GM18873 (cell line): ENCODE results near the gene LMAN1.

ENCODE experiments used
- ATAC-seq: cut with Tn5 transposase; IDR thresholded peaks from one replicate; pipeline ENCODE4 v1.9.1; 2021; ENCODE audit warnings: mild to moderate bottlenecking, moderate library complexity, moderate number of reproducible peaks; ENCODE audit not compliant: unreplicated experiment, low FRiP score

The LMAN1 gene

DNA sequence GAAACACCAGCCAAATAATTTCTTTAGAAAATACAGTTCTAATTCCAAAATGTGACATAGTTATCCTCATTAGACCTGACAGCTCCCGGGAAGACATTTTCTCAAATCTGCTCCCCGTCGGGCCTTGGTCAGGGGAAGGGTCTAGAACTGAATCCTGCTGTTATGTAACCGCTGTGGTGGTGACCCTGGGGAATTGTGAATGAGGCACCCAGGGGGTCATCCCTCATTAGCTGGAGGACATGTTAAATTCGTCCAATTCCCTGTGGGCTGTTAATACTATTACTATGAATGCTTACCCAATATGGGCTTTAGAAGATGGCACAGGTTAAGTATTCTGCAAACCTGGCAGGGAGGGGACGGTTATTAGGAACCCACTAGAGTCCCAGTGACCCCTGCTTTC, 52.4 kb downstream of the LMAN1 start:
- ATAC-seq, result no peak

DNA sequence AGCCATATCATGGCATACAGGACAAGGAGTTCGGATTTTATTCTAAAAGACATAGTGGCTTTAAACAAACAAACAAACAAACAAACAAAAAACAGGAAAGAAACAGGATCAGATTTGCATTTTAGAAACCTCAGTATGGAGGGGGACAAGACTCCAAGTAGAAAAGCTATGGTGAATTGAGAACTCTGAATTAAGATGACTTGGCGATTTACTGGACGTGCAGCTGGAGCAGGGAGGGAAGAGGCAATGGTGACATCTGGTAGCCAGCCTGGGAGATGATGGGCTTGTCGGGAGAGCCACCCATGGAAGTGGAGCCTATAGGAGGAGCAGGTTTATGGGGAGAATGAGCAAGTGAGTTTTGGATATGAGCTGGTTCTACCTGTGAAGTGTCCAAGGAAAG, 53.8 kb downstream of the LMAN1 start:
- no peak for ATAC-seq

DNA sequence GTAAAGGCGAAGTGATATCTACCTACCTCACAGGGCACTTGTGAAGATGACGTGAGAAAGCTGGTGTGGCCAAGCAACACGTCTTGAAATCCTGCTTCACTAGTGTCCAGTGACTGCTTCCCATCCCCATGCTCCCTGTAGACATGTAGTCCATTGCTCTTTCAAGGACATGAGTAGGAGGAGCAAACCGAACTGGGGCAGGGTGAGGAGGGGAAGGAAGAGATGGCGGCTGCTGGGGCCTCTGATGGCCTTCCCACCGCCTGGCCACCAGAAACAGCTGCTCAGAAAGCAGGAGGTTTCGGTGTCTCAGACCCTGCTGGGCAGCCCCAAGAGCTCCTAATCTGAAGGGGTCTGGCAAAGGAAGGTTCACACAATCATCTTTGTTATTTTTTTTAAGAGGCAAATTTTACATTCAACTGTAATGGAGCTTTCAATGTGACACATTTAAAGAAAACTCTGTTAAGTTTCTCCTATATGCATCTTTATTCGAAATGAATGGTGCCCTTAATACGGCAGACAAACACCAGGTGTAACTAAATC, 55.3 kb downstream of the LMAN1 start:
- no peak for ATAC-seq

DNA sequence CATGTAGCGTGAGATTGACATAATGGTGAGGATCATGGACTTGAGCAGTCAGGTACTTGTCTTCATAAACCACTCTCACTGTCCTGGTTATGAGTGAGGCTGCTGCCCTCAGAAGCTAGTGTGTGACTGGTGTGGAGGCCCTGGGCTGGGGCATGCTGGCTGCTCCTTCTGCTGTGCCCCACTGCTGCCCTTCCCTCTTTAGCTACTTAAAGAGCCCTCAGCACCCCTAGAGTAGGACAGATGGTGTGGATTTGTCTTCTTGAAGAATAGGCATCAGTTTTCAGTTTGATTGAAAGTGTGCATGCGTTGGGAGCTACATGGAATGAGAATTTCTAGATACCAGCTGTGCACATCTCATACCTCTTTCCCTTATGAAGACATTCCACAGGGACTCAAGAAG, 56.1 kb downstream of the LMAN1 start:
- no peak for ATAC-seq

DNA sequence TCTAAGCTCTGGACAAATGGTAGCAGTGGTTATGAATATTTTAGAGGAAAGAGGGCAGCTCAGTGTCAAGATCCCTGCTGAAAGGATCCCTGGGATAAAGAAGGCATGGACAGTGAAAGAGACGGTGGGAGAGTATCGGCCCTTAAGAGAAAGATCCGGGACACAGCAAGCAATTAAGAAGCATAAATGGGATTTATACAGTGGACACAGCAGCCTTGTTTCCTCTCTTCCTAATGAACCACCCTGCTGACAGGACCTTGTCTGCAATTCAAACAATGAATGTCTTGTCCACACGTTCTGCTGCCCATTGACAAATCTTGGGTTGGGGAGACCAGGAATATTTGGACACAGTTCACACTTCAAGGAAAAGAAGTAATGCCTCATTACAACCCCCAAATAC, 57.1 kb downstream of the LMAN1 start:
- no peak for ATAC-seq

DNA sequence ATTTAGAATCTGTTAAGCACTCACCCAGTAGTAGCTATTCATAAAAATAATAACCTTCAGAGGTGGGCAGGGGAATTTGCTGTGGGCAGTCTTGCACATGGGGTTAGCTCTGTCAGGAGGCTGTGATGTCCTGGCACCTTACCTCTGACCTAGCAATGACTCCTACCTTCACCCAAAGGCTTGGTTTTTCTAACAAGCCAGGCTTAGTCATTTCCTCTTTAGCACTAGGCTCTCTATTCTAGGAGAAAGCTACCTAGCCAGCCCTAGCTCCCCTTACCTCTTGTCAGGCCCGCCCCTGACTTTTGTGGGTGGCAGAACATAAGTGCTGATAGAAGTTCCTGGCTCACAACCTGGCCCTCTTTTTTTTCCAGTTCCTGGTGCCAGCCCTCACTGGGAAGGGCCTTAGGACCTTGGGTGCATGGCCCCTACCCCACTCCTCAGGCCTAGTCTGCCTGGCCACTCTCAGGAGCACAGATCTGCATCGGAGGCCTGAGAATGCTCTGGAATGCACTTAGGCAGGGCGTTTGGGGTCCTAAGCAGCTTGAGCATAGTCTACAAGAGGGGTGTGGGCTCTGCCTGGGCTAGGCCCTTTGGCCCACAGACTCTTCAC, 58.3 kb downstream of the LMAN1 start:
- ATAC-seq, result no peak

DNA sequence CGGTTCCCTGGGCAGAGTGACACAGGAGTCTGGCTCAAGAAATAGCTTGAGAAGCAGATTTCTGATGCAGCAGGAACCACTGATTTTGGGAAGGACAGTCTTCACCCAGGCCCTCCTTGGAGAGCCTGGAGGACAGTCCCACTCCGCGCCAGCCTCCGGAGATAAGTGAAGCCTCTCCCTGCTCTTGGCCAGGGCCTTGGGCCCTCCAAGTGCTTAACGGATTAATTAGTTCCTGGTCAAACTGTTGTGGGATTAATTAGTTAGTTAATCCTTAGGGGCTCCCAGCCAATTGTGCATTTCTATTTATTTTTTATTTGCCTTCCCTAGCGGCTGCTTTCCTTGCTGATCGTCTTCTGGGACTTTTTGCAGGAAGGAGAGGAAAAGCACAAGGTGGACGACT, 60.2 kb downstream of the LMAN1 start:
- no peak for ATAC-seq

DNA sequence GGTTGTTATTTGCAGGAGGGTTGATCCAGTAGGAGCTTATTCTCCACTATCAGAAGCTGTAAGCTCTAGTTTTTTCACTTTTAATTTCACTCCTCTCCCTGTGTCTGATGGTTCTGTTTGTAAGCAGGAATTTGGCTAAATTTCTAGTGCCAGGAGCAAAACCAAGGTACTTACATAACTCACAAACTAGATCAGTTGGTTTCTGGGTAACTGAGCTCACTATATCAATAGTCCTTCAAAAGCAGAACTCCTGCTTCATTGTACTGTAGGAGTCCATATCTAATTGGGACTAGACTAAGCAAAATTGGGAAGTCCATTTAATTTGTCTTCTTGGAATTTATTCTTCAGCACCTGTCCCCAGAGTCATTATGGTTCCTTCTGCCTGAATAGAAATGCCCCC, 65.7 kb downstream of the LMAN1 start:
- ATAC-seq, result no peak

DNA sequence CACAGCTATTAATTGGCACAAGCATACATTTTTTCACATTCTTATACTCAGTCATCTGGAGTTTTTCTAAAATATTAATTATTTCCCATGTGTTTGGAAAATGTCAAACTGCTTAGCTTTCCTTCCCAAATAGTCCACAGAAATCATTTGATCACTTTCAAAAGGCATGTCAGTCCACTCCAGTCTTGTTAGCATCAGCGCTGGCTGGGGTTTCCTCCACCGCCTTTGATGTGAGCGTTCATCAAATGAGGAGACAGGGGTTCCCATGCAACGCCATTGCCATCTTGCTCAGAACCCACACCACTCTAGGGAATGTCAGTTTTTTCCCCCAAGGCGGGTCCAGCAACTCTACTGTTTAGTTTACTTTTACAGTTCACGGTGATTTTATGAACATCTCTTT, 72.7 kb downstream of the LMAN1 start:
- ATAC-seq, result no peak

DNA sequence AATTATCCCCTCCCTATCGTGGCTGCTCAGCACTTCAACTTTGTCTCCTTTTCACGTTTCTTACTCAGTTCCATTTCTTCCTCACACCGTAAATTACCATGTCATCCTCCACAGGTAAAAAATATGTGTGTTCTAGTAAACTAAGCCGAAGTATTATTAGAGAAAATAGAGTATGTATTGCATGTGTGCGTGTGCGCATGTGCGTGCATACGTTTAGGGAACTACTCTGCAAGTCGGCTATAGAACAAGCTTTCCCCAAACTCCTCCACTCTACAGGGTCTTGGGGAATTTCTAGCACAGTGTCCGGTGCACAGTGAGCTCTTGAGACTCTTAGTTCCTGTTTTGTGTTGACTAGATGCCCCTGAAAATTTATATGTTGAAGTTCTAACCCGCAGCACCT, 76.7 kb downstream of the LMAN1 start:
- ATAC-seq, result no peak

DNA sequence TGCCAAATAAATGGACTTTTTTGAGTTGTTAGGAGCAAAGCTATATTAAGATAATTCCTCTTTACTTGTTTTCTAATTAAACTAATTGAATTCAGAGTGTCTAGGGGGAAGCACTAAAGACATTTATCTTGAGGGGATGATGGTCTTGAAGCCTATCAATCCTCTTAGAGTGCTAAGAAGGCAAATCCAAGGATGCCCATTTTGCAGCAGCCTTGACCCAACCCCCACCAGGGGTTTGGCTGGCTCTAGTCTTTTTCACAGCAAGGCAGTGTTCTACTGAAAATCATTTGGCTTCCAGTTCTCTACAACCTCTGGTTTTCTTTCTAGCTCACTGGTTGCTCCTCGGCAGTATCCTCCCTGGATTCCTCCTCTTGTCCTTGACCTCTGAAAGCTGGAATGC, 79.3 kb downstream of the LMAN1 start:
- no peak for ATAC-seq

DNA sequence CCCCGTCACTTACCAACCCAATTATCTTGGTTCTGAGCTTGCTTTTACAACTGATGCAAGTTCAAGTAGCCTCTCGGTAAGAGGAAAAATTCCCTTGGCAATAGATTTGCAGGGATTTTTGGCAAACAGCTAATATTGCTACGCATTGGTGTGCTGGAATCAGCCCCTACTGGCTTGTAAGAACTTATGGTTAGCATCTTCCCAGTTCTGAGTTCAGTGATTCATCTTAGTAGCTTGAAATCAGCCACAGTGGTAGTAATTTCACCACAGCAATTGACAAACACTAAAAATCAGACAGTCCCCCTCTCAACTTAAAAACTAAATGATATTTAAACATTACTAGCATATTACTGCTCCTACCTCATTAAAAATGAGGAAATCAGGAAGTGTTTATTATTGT, 79.9 kb downstream of the LMAN1 start:
- ATAC-seq, result no peak

DNA sequence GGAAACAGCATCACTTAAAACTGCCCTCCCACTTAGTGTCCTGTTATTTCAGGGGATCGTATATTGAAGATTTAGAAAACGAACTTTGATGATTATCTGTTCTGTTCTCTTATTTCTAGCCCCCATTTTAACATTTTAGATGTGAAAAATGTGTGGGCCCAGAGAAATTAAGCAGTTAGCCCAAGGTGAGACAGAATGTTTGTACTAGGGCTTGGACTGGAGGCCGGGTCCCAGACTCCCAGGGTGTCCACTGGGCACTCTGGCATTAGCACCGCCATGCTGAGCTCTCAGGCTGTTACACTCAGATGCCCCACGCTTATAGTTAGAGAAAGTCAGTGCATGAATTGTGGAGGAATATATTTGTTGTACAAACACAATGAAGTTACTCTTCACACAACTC, 80.3 kb downstream of the LMAN1 start:
- no peak for ATAC-seq
